MM.1S (cell line): ENCODE results near the gene SDHAF4.

ENCODE experiments used
- DNase-seq: peaks from one replicate; pipeline ENCODE4 v3.0.0-alpha.2; 2015
- H2AFZ ChIP-seq: fragments of 300-600 bp; sonication (generic); 2 replicates; pipeline ENCODE4 v1.6.0; 2016; ENCODE audit warnings: antibody characterized with exemption, low read length
- H3F3A ChIP-seq: fragments of 300-600 bp; sonication (generic); 2 replicates; pipeline ENCODE4 v1.6.1; 2016; ENCODE audit warnings: mild to moderate bottlenecking, antibody characterized with exemption, low read length, moderate library complexity, mixed read lengths; ENCODE audit not compliant: insufficient read depth
- H3K27ac ChIP-seq: fragments of 300-600 bp; sonication (generic); 2 replicates; pipeline ENCODE4 v1.5.1; 2016; ENCODE audit warnings: mild to moderate bottlenecking, low read length
- H3K27me3 ChIP-seq: fragments of 300-600 bp; sonication (generic); replicated peaks from 2 replicates; pipeline ENCODE4 v1.6.0; 2016; ENCODE audit warnings: low read length; ENCODE audit not compliant: insufficient read depth
- H3K36me3 ChIP-seq: fragments of 300-600 bp; sonication (generic); replicated peaks from 2 replicates; pipeline ENCODE4 v1.6.1; 2016; ENCODE audit warnings: mild to moderate bottlenecking, low read length, mixed read lengths; ENCODE audit not compliant: insufficient read depth
- H3K4me1 ChIP-seq: fragments of 300-600 bp; sonication (generic); 2 replicates; pipeline ENCODE4 v1.6.1; 2016; ENCODE audit warnings: low read length, mixed read lengths
- H3K4me2 ChIP-seq: fragments of 300-600 bp; sonication (generic); 2 replicates; pipeline ENCODE4 v1.6.0; 2016; ENCODE audit warnings: low read depth, low read length
- H3K4me3 ChIP-seq: fragments of 300-600 bp; sonication (generic); 2 replicates; pipeline ENCODE4 v1.5.1; 2016; ENCODE audit warnings: low read length, mixed read lengths
- H3K79me2 ChIP-seq: fragments of 300-600 bp; sonication (generic); 2 replicates; pipeline ENCODE4 v1.6.1; 2016; ENCODE audit warnings: mixed run types, low read length, mixed read lengths
- H3K9ac ChIP-seq: fragments of 300-600 bp; sonication (generic); 2 replicates; pipeline ENCODE4 v1.6.1; 2016; ENCODE audit warnings: low read length, mixed read lengths
- H3K9me2 ChIP-seq: fragments of 300-600 bp; sonication (generic); replicated peaks from 2 replicates; pipeline ENCODE4 v1.6.1; 2016; ENCODE audit warnings: mild to moderate bottlenecking, low read length, mixed read lengths; ENCODE audit not compliant: insufficient read depth
- H3K9me3 ChIP-seq: fragments of 300-600 bp; sonication (generic); replicated peaks from 2 replicates; pipeline ENCODE4 v1.6.1; 2016; ENCODE audit warnings: mild to moderate bottlenecking, low read length, mixed read lengths; ENCODE audit not compliant: insufficient read depth
- H4K20me1 ChIP-seq: fragments of 300-600 bp; sonication (generic); 2 replicates; pipeline ENCODE4 v1.6.1; 2016; ENCODE audit warnings: mild to moderate bottlenecking, low read length, moderate library complexity, mixed read lengths; ENCODE audit not compliant: insufficient read depth
- CTCF ChIP-seq: fragments of 300-600 bp; sonication (generic); IDR thresholded peaks from 2 replicates; pipeline ENCODE4 v1.5.1; 2016; ENCODE audit warnings: antibody characterized with exemption, low read length, mixed read lengths
- EZH2 ChIP-seq: fragments of 300-600 bp; sonication (generic); optimal IDR thresholded peaks from 2 replicates; pipeline ENCODE3; 2017; ENCODE audit warnings: low read depth, mild to moderate bottlenecking, antibody characterized with exemption, low read length, mixed read lengths
- EZH2phosphoT487 ChIP-seq: fragments of 300-600 bp; sonication (generic); IDR thresholded peaks from 2 replicates; pipeline ENCODE4 v1.6.1; 2018; ENCODE audit warnings: antibody characterized with exemption, low read length

SDHAF4 gene

GRCh38 chr6:70625436-70625835 lies 58.7 kb downstream of the SDHAF4 start:
- H3K36me3 ChIP-seq = no peaks in the 10 kb centered on the region
- H3K4me1 ChIP-seq = no peaks in the 10 kb centered on the region
- DNase-seq = no peak
- no peak overlapping the region for H2AFZ ChIP-seq
- no peak overlapping the region for H3K4me3 ChIP-seq
- no peak overlapping the region for H3K27ac ChIP-seq
- no peaks in the 10 kb centered on the region for H3F3A ChIP-seq
- no peaks in the 10 kb centered on the region for H3K27me3 ChIP-seq
- H3K4me2 ChIP-seq = no peak overlapping the region
- H3K79me2 ChIP-seq = no peaks in the 10 kb centered on the region
- H3K9ac ChIP-seq = no peak overlapping the region
- H3K9me2 ChIP-seq = no peaks in the 10 kb centered on the region
- no peaks in the 10 kb centered on the region for H3K9me3 ChIP-seq
- TF ChIP-seq EZH2phosphoT487 (no peak), CTCF (no peak)
- no peaks in the 10 kb centered on the region for H4K20me1 ChIP-seq

- Histone ChIP-seq H3K27ac (no peak overlapping the region), H3K4me3 (no peak overlapping the region), H3K36me3 (no peaks in the 10 kb centered on the region), H3F3A (no peaks in the 10 kb centered on the region), H3K4me2 (no peak overlapping the region), H4K20me1 (no peaks in the 10 kb centered on the region), H3K4me1 (no peaks in the 10 kb centered on the region), H2AFZ (no peak overlapping the region), H3K9me3 (no peaks in the 10 kb centered on the region), H3K79me2 (no peaks in the 10 kb centered on the region), H3K27me3 (no peaks in the 10 kb centered on the region), H3K9me2 (no peaks in the 10 kb centered on the region), H3K9ac (no peak overlapping the region)
- no peak for TF ChIP-seq EZH2phosphoT487
- no peak for TF ChIP-seq EZH2
- no peak for TF ChIP-seq CTCF
- DNase-seq = no peak
Measured at GRCh38 chr6:70627500-70628254, 60.9 kb downstream of the SDHAF4 start.

GRCh38 chr6:70629929-70630328 lies 63.2 kb downstream of the SDHAF4 start:
- H3K79me2 ChIP-seq = no peaks in the 10 kb centered on the region
- TF ChIP-seq CTCF (no peak), EZH2phosphoT487 (no peak), EZH2 (no peak)
- no peak overlapping the region for H3K27ac ChIP-seq
- H3K9me3 ChIP-seq = no peaks in the 10 kb centered on the region
- DNase-seq = no peak
- H3K9ac ChIP-seq = no peak overlapping the region
- H3K4me2 ChIP-seq = no peak overlapping the region
- no peaks in the 10 kb centered on the region for H3K4me1 ChIP-seq
- H3K9me2 ChIP-seq = no peaks in the 10 kb centered on the region
- H3K27me3 ChIP-seq = no peaks in the 10 kb centered on the region
- no peaks in the 10 kb centered on the region for H4K20me1 ChIP-seq
- no peaks in the 10 kb centered on the region for H3F3A ChIP-seq
- no peak overlapping the region for H3K4me3 ChIP-seq
- no peaks in the 10 kb centered on the region for H3K36me3 ChIP-seq
- no peak overlapping the region for H2AFZ ChIP-seq
